Retinal pigment epithelial cell (primary cell): ENCODE measurements around the gene ZFP42.
"Not testable (repeated sequence)": the region's sequence is repeated elsewhere in the genome, so short reads cannot be mapped to it uniquely, and the experiment has no call there.

Experiments
- DNase-seq: peaks from one replicate; pipeline ENCODE4 v3.0.0-alpha.2; 2010; ENCODE audit warnings: low read depth
- H3K4me3 ChIP-seq: 2 replicates; pipeline ENCODE4 v1.5.1; 2011; ENCODE audit warnings: mild to moderate bottlenecking, low read length, control low read depth, moderate library complexity
- CTCF ChIP-seq: conservative IDR thresholded peaks from 2 replicates; pipeline ENCODE4 v1.5.1; 2011; ENCODE audit warnings: low read depth, low read length, control low read depth, inconsistent platforms

ZFP42 gene

GRCh38 chr4:188032170-188032569, 36.6 kb downstream of the ZFP42 start:
- TF ChIP-seq CTCF = no peak
- H3K4me3 ChIP-seq = no peak overlapping the region
- no peak for DNase-seq

GRCh38 chr4:188032583-188032982, 37.0 kb downstream of the ZFP42 start:
- no peak overlapping the region for H3K4me3 ChIP-seq
- no peak for DNase-seq
- TF ChIP-seq CTCF = no peak

- no peak for DNase-seq
- H3K4me3 ChIP-seq = no peak overlapping the region
- TF ChIP-seq CTCF = no peak
Measured at GRCh38 chr4:188037003-188037713, 41.6 kb downstream of the ZFP42 start.

- no peak for TF ChIP-seq CTCF
- H3K4me3 ChIP-seq = no peak overlapping the region
- DNase-seq = no peak
Measured at GRCh38 chr4:188041721-188042120, 46.1 kb downstream of the ZFP42 start.

GRCh38 chr4:188042191-188042590, 46.6 kb downstream of the ZFP42 start:
- no peak for TF ChIP-seq CTCF
- no peak for DNase-seq
- no peak overlapping the region for H3K4me3 ChIP-seq

GRCh38 chr4:188043154-188043553, 47.6 kb downstream of the ZFP42 start:
- TF ChIP-seq CTCF = no peak
- DNase-seq = no peak
- H3K4me3 ChIP-seq = no peak overlapping the region

GRCh38 chr4:188045461-188045860, 49.9 kb downstream of the ZFP42 start:
- not testable (repeated sequence) for DNase-seq, H3K4me3 ChIP-seq
